ENCODE data around the gene XPR1.

The XPR1 gene

GRCh38 chr1:180590889-180591288 is 40.9 kb upstream of the XPR1 start:
- Histone ChIP-seq H3K36me3 (ENCODE audit: control insufficient read depth, insufficient read depth, low read length) (no peaks in the 10 kb centered on the region), H3K4me3 (replicated peaks; ENCODE audit: low read depth, low read length) (no peak overlapping the region), H3K27me3 (replicated peaks; ENCODE audit: control insufficient read depth, insufficient read depth, low read length) (no peaks in the 10 kb centered on the region; the same call in 1 of the 2 replicates)
- TF ChIP-seq CTCF (IDR thresholded peaks at IDR 0.05; ENCODE audit: insufficient read depth, low read length, poor library complexity, severe bottlenecking) = no peak
- DNase-seq (ENCODE audit: extremely low read depth, insufficient read length) = no peak

DNA sequence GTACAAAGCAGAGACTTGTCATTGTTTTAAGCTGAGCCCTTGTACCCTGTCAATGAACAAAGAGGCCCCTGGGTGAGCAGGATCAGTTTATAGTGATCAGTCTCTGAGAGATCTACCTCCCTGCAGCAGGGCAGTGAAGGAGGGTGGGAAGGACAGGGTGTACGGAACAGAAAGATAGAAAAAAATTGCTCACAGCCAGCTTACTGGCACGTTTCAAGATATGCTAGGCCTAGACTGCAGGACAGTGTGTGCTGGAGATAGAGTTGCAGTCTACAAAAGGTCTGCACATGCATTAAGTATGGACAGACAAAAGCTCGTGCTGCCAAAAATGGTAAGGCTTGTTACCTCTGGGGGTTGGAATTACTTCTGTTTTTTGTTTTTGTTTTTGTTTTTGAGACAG is 38.4 kb upstream of the XPR1 start:
- no peak for TF ChIP-seq CTCF (IDR thresholded peaks at IDR 0.05; ENCODE audit: insufficient read depth, low read length, poor library complexity, severe bottlenecking)
- DNase-seq (ENCODE audit: extremely low read depth, insufficient read length) = no peak
- Histone ChIP-seq H3K27me3 (replicated peaks; ENCODE audit: control insufficient read depth, insufficient read depth, low read length) (no peaks in the 10 kb centered on the region; the same call in 1 of the 2 replicates), H3K4me3 (replicated peaks; ENCODE audit: low read depth, low read length) (no peak overlapping the region), H3K36me3 (ENCODE audit: control insufficient read depth, insufficient read depth, low read length) (no peaks in the 10 kb centered on the region)

GRCh38 chr1:180594723-180595122 is 37.1 kb upstream of the XPR1 start:
- TF ChIP-seq CTCF (IDR thresholded peaks at IDR 0.05; ENCODE audit: insufficient read depth, low read length, poor library complexity, severe bottlenecking) = no peak
- Histone ChIP-seq H3K36me3 (ENCODE audit: control insufficient read depth, insufficient read depth, low read length) (no peaks in the 10 kb centered on the region), H3K27me3 (replicated peaks; ENCODE audit: control insufficient read depth, insufficient read depth, low read length) (no peaks in the 10 kb centered on the region; the same call in 1 of the 2 replicates), H3K4me3 (replicated peaks; ENCODE audit: low read depth, low read length) (no peak overlapping the region)
- DNase-seq (ENCODE audit: extremely low read depth, insufficient read length) = no peak

DNA sequence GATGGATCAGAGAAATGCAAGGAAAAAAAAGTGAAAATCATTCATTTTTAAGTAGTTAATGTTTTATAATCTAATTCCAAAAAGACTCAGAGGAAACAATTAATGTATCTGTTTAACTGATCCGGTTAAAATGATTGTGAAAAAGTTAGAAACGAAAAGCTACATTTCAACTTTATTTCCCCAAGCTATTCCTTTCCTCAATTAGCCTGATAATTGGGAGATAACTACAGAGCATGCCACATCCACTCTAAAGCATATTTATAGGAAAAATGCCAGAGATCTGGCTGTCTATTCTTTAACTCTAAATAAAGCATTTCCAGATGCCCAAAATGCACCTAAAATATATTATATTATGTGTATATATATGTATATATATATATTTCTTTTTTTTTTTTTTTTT is 35.9 kb upstream of the XPR1 start:
- Histone ChIP-seq H3K27me3 (replicated peaks; ENCODE audit: control insufficient read depth, insufficient read depth, low read length) (no peaks in the 10 kb centered on the region), H3K4me3 (replicated peaks; ENCODE audit: low read depth, low read length) (no peak overlapping the region), H3K36me3 (ENCODE audit: control insufficient read depth, insufficient read depth, low read length) (no peaks in the 10 kb centered on the region)
- TF ChIP-seq CTCF (IDR thresholded peaks at IDR 0.05; ENCODE audit: insufficient read depth, low read length, poor library complexity, severe bottlenecking) = no peak
- no peak for DNase-seq (ENCODE audit: extremely low read depth, insufficient read length)

- H3K4me3 ChIP-seq (replicated peaks; ENCODE audit: low read depth, low read length) = no peak overlapping the region
- H3K36me3 ChIP-seq (ENCODE audit: control insufficient read depth, insufficient read depth, low read length) = no peaks in the 10 kb centered on the region
- no peaks in the 10 kb centered on the region for H3K27me3 ChIP-seq (replicated peaks; ENCODE audit: control insufficient read depth, insufficient read depth, low read length)
- no peak for TF ChIP-seq CTCF (IDR thresholded peaks at IDR 0.05; ENCODE audit: insufficient read depth, low read length, poor library complexity, severe bottlenecking)
- DNase-seq (ENCODE audit: extremely low read depth, insufficient read length) = no peak
Observed at GRCh38 chr1:180597520-180597919, 34.3 kb upstream of the XPR1 start.

DNA sequence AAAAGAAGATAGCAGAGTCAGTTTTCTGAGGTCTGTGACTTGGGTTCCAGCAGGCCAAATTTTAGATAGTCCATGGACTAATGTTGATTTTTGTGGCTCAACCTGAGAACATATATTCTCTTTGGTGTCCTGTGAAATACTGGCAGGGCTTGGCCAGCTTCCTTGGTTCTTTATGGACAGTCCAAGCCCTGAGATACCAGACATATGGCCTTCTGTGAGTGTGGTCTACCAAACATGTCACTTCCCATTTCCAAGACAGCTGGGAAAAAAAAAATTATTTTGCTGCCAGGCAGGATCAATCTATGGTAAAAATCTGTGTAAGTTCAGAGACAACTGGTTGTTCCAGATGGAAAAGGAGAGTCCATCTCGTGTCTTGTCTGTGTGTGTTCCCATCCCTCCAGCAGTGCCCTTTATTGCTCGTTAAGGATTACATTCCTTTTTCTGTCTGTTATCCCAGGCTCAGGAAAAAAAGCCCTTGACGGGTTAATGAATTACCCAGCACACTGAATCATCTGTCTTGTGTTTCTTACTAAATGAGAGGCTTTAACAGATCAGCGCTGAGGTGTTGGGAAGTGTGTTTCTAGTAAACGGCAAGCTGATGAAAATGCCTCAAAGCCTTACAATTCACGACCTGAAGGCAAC is 33.4 kb upstream of the XPR1 start:
- TF ChIP-seq CTCF (IDR thresholded peaks at IDR 0.05; ENCODE audit: insufficient read depth, low read length, poor library complexity, severe bottlenecking) = no peak
- H3K4me3 ChIP-seq (replicated peaks; ENCODE audit: low read depth, low read length) = no peak overlapping the region
- H3K36me3 ChIP-seq (ENCODE audit: control insufficient read depth, insufficient read depth, low read length) = no peaks in the 10 kb centered on the region
- no peaks in the 10 kb centered on the region for H3K27me3 ChIP-seq (replicated peaks; ENCODE audit: control insufficient read depth, insufficient read depth, low read length)
- DNase-seq (ENCODE audit: extremely low read depth, insufficient read length) = no peak
